Muscle of back (tissue), 11 donors: ENCODE results near the gene COL9A1. TPM values are rescaled to one million over a fixed set of nuclear protein-coding genes. Genes with fewer than 3 reads are reported as not detected.

ENCODE experiments used
- DNase-seq, 3 donors: peaks; one replicate each; pipeline versions ENCODE4 v3.0.0 to v3.0.0-alpha.2; 2013
- polyA plus RNA-seq, 10 donors: library from polyadenylated mRNA; unstranded; fragments of 120-200 nt; gene quantifications; one replicate each; pipeline ENCODE4 v1.2.1, GENCODE V29; 2013; ENCODE audit not compliant: insufficient read length in 10 of 10

The COL9A1 gene
- polyA plus RNA-seq, 10 donors: 3.2 to 10.3 (median 5.3) TPM

DNA sequence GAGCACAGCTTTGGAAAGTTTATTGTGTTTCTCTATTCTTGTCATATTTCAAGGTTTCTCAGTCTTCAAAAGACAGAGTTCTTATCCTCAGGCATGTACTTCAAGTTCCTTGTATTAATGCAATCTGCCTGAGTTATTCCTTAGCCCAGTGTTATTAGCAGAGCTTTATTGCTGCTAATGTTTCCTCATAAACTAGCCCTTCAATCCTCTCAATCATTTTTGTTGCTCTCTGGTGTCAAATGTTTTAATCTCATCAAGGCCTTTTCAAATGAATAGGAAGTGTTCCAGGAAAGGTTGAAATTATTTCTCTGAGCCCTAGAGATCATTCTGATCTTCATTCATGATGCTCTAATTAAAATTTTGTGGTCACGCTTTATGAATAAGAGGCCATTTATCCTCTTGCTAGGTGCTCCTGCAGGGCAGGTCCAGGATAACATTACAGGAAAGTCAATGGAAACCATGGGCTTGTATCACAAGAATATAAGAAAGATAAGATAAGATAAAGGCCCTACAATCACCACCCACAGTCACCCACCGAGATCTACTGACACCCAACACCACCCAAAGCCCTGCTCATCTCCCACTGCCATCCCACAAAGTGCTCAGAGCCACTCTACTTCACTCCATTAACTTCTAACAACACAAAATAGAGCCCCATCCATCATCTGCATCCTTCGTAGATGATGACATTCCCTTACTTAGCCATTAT, 125.9 kb downstream of the COL9A1 start:
- no peak for DNase-seq

DNA sequence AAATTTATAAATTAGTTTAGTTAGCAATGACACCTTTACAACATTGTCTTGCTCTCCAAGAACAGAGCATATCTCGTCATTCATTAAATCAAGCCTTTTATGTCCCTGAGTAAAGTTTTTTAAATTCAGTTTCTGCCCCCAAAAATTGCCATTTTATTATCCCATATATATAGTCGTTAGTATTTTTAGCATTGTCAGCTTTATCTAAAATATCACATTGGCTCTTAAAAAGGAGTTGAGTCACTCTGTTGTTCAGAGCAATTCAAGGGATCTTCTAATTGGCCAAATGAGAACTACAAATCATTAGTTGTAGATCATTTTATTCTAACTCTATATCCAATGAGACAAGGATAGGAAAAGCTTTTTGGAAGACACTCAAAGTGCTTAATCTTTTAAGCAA, 127.1 kb downstream of the COL9A1 start:
- DNase-seq: no peak

DNA sequence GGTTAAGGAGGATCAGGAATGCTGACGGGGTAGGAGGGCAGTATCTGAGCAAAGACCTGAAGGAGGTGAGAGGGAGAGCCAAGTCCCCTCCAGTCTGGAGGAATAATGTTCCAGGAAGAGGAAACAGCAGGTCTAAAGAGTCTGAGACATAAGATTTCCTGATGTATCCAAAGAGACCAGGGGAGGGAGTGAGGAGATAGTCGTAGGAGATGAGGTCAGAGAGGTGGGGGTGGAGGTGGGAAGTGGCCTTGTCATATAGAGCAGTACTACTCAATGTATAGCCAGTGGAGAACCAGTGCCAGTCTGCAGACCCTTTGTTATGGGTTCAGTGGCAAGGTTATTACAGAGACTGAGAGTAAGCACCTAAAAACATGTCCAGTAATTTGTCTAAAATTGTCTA, 130.6 kb downstream of the COL9A1 start:
- no peak for DNase-seq

DNA sequence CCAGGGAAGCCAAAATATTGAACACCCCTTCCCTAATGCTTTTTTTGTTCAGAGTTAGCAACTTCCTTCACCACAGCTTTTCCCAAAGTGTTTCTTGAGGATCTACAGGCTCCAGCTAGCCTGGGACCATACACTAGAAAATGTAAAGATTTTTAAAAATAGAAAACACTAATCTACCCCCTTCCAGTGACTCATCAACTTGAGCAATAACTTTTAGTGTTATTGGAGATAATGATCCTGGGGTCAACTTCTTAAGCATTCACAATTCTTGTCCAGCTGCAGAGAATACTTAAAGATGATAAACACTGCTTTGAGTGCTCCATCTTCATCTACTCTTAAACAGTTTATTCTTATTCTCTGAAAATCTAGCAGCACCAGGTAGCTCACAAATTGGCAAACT, 131.6 kb downstream of the COL9A1 start:
- no peak for DNase-seq

DNA sequence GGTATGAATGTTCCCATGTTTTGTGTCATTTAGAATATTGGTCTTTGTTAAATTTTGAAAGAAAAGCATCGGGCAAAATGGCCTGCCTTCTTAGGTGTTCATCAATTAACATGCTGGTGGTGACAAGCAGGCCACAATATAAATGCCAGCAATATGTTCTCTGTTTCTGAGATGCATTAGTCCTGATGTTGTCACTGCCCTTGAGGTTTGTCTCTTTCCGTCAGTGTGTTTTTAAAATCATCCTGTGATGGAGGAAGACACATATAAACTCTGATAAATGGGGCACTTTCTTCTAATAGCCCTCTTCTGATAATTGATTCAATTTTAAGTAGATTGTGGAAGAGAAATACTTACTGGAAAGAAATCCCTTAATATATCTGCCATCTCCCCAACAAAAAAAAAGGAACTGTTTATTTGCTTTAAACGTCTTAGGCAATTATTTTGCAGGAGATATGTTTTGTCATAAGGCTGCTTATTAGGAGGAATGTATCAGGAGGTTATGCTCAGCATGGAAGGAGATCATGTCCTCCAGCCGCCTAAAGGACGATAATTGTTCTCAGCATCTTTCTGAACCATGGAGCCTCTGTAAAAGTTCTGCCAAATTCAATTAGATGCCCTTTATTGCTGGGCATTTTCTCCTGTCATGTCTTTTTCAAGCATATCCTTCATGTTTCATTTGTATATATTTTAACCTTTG, 134.1 kb downstream of the COL9A1 start:
- DNase-seq: no peak

Other genes starting within 250 kb of the COL9A1 start
- 10 to 100 TPM; 13.8 to 23.3 (median 18.7) TPM for gene FAM135A, start 110.4 kb upstream of the COL9A1 start, polyA plus RNA-seq